H1 (cell line): Measurements from ENCODE around the gene SCARB2. TPM values are rescaled to one million over a fixed set of nuclear protein-coding genes. Genes with fewer than 3 reads are reported as not detected.

Source experiments
- BRCA1 ChIP-seq: IDR thresholded peaks from 2 replicates; pipeline ENCODE4 v1.6.1; 2012; ENCODE audit warnings: low read depth, low read length, improper control_type of control experiment
- CHD1 ChIP-seq: IDR thresholded peaks from 2 replicates; pipeline ENCODE4 v1.6.1; 2012; ENCODE audit warnings: low read depth, low read length, improper control_type of control experiment
- PHF8 ChIP-seq: fragments of 200-600 bp; sonication (generic); conservative IDR thresholded peaks from 2 replicates; pipeline ENCODE4 v1.7.1; 2012; ENCODE audit warnings: low read depth, mild to moderate bottlenecking, inconsistent platforms, low read length, moderate library complexity
- RNF2 ChIP-seq: fragments of 200-900, 300-1000 bp; sonication (generic); IDR thresholded peaks from 2 replicates; pipeline ENCODE4 v1.7.1; 2016; ENCODE audit warnings: borderline replicate concordance, low read depth, mild to moderate bottlenecking, antibody characterized with exemption, low read length; ENCODE audit not compliant: poor library complexity, severe bottlenecking; ENCODE audit errors: missing control alignments
- polyA plus RNA-seq, 7 experiments: library from polyadenylated mRNA; depleted of rRNA in 3 of 7; stranded (reverse) in 5 of 7; unstranded in 2 of 7; fragments of >200 nt in 5 of 7; fragments of 200-250 nt in 2 of 7; gene quantifications; 1 replicate in 5 of 7; 2 replicates in 1 of 7; 4 replicates in 1 of 7; pipeline versions ENCODE4 v1.2.1 to v1.2.3, GENCODE V29; 2011 to 2013; ENCODE audit warnings: missing spikeins in 2 of 7, mixed read lengths in 2 of 7
- total RNA-seq: library from RNA; stranded (reverse); fragmentation: NEBNext Ultra II Directional; extraction: Animal tissue kit (Norgen Biotek cat#: 25700); gene quantifications from 2 replicates; pipeline ENCODE4 v1.2.1, GENCODE V29; 2021

Gene SCARB2
- total and polyA plus RNA-seq, 2 of the 8 experiments (the other 6 are each of a cell fraction or from before 2014, with no cell fraction given): 18.5 to 35.7 TPM

DNA sequence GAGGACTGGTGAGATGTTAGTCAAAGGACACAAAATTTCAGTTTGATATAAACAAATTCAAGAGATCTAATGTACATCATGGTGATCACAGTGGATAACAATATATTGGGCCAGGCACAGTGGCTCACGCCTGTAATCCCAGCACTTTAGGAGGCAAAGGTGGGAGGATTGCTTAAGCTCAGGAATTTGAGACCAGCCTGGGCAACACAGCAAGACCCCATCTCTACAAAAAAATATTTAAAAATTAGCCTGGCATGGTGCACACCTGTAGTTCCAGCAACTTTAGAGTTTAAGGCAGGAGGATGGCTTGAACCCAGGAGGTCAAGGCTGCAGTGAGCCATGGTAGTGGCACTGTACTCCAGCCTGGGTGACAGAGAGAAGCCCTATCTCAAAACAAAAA is 8.7 kb downstream of the SCARB2 start (continued):
- no peak for TF ChIP-seq RNF2
- TF ChIP-seq CHD1: no peak
- TF ChIP-seq PHF8: no peak
- no peak for TF ChIP-seq BRCA1
